DND-41 (cell line): ENCODE results near the gene ZC3H4.

Source experiments
- ATAC-seq: fragments of 200-7000 bp; cut with Tn5 transposase; 3 replicates; pipeline ENCODE4 v1.9.1; 2021; ENCODE audit warnings: low read depth; ENCODE audit not compliant: insufficient read depth
- DNase-seq: peaks from one replicate; pipeline ENCODE4 v3.0.0-alpha.2; 2020
- H2AFZ ChIP-seq: 2 replicates; pipeline ENCODE4 v1.6.0; 2012; ENCODE audit warnings: low read depth, low read length
- H3K27ac ChIP-seq: 2 replicates; pipeline ENCODE4 v1.5.1; 2012; ENCODE audit warnings: low read length, inconsistent platforms
- H3K27me3 ChIP-seq: fragments of 200-600 bp; sonication (generic); 2 replicates; pipeline ENCODE4 v1.6.0; 2012; ENCODE audit warnings: low read length, mild to moderate bottlenecking, inconsistent platforms; ENCODE audit not compliant: insufficient read depth, poor library complexity
- H3K36me3 ChIP-seq: 2 replicates; pipeline ENCODE4 v1.5.1; 2012; ENCODE audit warnings: low read length, inconsistent platforms; ENCODE audit not compliant: insufficient read depth
- H3K4me1 ChIP-seq: 2 replicates; pipeline ENCODE4 v1.5.1; 2012; ENCODE audit warnings: mild to moderate bottlenecking, low read length; ENCODE audit not compliant: insufficient read depth
- H3K4me2 ChIP-seq: 2 replicates; pipeline ENCODE4 v1.6.0; 2012; ENCODE audit warnings: mild to moderate bottlenecking, moderate library complexity, low read length, inconsistent platforms; ENCODE audit not compliant: insufficient read depth
- H3K4me3 ChIP-seq, 2 experiments: fragments of 200-600 bp in 1 of 2; shearing (Covaris generic) in 1 of 2; 2 replicates each; pipeline ENCODE4 v1.5.1; 2012 to 2016; ENCODE audit warnings: inconsistent platforms in 2 of 2, low read length in 2 of 2, mild to moderate bottlenecking in 2 of 2, low read depth in 1 of 2, moderate library complexity in 1 of 2
- H3K79me2 ChIP-seq: 2 replicates; pipeline ENCODE4 v1.6.0; 2012; ENCODE audit warnings: low read length, inconsistent platforms; ENCODE audit not compliant: insufficient read depth
- H3K9ac ChIP-seq: 2 replicates; pipeline ENCODE4 v1.6.0; 2012; ENCODE audit warnings: low read depth, mild to moderate bottlenecking, inconsistent platforms, low read length, moderate library complexity
- H3K9me3 ChIP-seq: 2 replicates; pipeline ENCODE4 v1.5.1; 2012; ENCODE audit warnings: low read length, moderate library complexity, mild to moderate bottlenecking, inconsistent platforms; ENCODE audit not compliant: insufficient read depth, severe bottlenecking
- H4K20me1 ChIP-seq: 2 replicates; pipeline ENCODE4 v1.6.0; 2012; ENCODE audit warnings: low read length; ENCODE audit not compliant: insufficient read depth
- CTCF ChIP-seq: IDR thresholded peaks from 2 replicates; pipeline ENCODE4 v1.5.1; 2012; ENCODE audit warnings: borderline replicate concordance, low read length, moderate library complexity, mild to moderate bottlenecking; ENCODE audit not compliant: poor library complexity, severe bottlenecking; ENCODE audit errors: extremely low read depth
- EZH2 ChIP-seq: IDR thresholded peaks from 3 replicates; pipeline ENCODE4 v1.6.1; 2012; ENCODE audit warnings: borderline replicate concordance, low read depth, mild to moderate bottlenecking, moderate library complexity, low read length, inconsistent platforms; ENCODE audit not compliant: severe bottlenecking

The ZC3H4 gene

DNA sequence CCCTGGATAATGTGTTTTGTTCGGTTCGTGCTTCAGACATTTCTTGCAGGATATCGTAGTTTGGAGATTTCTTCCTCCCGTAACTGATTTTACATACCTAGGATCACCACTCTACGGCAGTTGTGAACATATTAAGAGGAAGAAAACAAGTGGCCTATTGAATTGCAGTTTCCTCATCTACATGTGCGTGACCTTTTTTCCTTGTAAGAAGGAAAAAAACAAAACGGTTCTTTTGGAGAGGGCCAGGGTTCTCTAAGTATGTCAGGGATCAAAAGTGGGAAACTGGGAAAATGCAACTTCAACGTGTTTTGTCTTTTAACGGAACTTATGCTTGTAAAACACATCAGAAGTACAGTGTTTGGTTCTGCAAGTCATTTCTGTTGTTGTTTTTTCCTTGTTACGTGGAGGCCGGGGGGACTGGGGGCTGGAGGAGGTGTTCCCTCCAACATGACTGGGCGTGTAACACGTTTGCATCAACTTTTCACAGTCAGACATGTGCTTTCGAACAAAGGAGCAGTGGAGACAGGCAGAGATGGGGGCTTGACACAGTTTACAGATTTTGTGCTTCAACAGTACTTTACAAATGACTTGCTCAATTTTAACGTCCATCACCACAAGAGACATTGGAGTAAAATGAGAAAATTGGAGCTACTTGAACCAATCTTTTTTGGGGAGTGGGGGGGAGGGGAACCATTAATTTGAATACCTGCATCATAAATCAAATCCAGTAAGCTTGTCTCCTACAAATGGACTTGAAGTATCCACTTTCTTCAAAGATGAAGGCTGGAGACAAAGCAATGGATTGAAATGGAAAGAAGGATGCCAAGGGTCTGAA is 3.8 kb downstream of the ZC3H4 start:
- DNase-seq (peak; percentile 51), ATAC-seq (no peak)
- Histone ChIP-seq H3K9ac (peak overlapping the region; percentile 100), H3K4me3 (peak overlapping the region; percentile 66 to 87; a peak in 3 of 4 replicates), H3K9me3 (no peaks in the 10 kb centered on the region), H3K36me3 (peaks cover 42% of the 10 kb centered on the region), H3K27ac (peak overlapping the region; percentile 96), H3K4me2 (peak overlapping the region; percentile 77), H2AFZ (no peak overlapping the region), H3K4me1 (peaks cover 51% of the 10 kb centered on the region), H3K27me3 (no peaks in the 10 kb centered on the region), H4K20me1 (peaks cover 19% of the 10 kb centered on the region; the same call in 1 of the 2 replicates), H3K79me2 (peaks cover 73% of the 10 kb centered on the region)
- no peak for TF ChIP-seq CTCF
- no peak for TF ChIP-seq EZH2

GRCh38 chr19:47109177-47109540 is 4.4 kb downstream of the ZC3H4 start:
- Histone ChIP-seq H3K9me3 (no peaks in the 10 kb centered on the region), H3K4me2 (peak overlapping the region; percentile 77; the same call in 1 of the 2 replicates), H3K27ac (peak overlapping the region; percentile 96; the same call in 1 of the 2 replicates), H4K20me1 (peaks cover 23% of the 10 kb centered on the region; the same call in 1 of the 2 replicates), H3K4me1 (peaks cover 50% of the 10 kb centered on the region), H3K79me2 (peaks cover 79% of the 10 kb centered on the region), H3K9ac (peak overlapping the region; percentile 100; the same call in 1 of the 2 replicates), H2AFZ (no peak overlapping the region), H3K4me3 (no peak overlapping the region), H3K27me3 (no peaks in the 10 kb centered on the region), H3K36me3 (peaks cover 46% of the 10 kb centered on the region)
- no peak for TF ChIP-seq EZH2
- no peak for TF ChIP-seq CTCF
- DNase-seq (no peak), ATAC-seq (no peak)

- no peaks in the 10 kb centered on the region for H3K9me3 ChIP-seq
- H3K79me2 ChIP-seq = peaks cover 89% of the 10 kb centered on the region
- H3K4me3 ChIP-seq = no peak overlapping the region
- DNase-seq = no peak
- H3K4me2 ChIP-seq = peak overlapping the region; percentile 16; the same call in 1 of the 2 replicates
- no peaks in the 10 kb centered on the region for H3K27me3 ChIP-seq
- H4K20me1 ChIP-seq = peaks cover 23% of the 10 kb centered on the region; the same call in 1 of the 2 replicates
- peak overlapping the region; percentile 12 for H3K9ac ChIP-seq
- TF ChIP-seq CTCF (no peak), EZH2 (no peak)
- H3K4me1 ChIP-seq = peaks cover 44% of the 10 kb centered on the region
- peak overlapping the region; percentile 33; the same call in 1 of the 2 replicates for H3K27ac ChIP-seq
- ATAC-seq = no peak
- no peak overlapping the region for H2AFZ ChIP-seq
- peaks cover 46% of the 10 kb centered on the region for H3K36me3 ChIP-seq
Measured at GRCh38 chr19:47107953-47108746, 5.4 kb downstream of the ZC3H4 start.
